ENCODE data around the gene NAV2. TPM values are rescaled to one million over a fixed set of nuclear protein-coding genes. Genes with fewer than 3 reads are reported as not detected.

The NAV2 gene
- total and polyA plus RNA-seq, 2 donors (not counting 1 experiment from before 2014, with no cell fraction given), result 8.1 to 14.0 TPM

DNA sequence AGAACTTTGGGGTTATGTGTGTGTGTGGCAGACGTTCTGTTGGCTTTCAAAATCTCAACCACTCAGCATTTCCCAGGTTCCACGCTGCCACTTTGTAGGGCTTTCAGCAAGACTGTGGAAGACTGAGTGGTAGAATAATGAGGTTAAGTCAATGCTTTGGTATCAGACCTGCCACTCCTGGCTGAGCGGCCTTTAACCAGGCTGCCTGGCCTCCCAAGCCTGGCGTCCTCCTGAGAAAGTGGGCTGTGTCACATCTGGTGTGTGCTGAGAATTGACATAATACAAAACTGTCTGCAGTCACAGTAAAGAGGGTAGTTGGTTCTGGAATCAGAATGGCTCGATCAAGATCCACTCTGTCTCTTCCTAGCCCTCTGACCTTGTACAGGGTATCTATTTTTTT is 321.2 kb downstream of the NAV2 start:
- Histone ChIP-seq H4K20me1 (ENCODE audit: control insufficient read depth, extremely low read depth, insufficient read depth, low read length) (no peaks in the 10 kb centered on the region), H3K36me3 (ENCODE audit: control insufficient read depth, insufficient read depth, low read length) (peaks cover 2% of the 10 kb centered on the region), H3K4me2 (ENCODE audit: extremely low read depth, insufficient read depth, low read length) (no peak overlapping the region), H3K9ac (ENCODE audit: insufficient read depth, low read length) (no peak overlapping the region), H3K9me3 (ENCODE audit: control insufficient read depth, insufficient read depth, low read depth, low read length) (no peaks in the 10 kb centered on the region), H3K27ac (ENCODE audit: insufficient read depth, low read length) (no peak overlapping the region), H3K79me2 (ENCODE audit: control insufficient read depth, insufficient read depth, low read length) (peaks cover 5% of the 10 kb centered on the region), H3K4me1 (ENCODE audit: control insufficient read depth, extremely low read depth, insufficient read depth, low read length) (peaks cover 20% of the 10 kb centered on the region), H3K4me3 (replicated peaks in 1 of 4; ENCODE audit: control extremely low read depth in 1 of 4, insufficient read depth in 1 of 4, low read depth in 3 of 4, low read length in 4 of 4) (no peak overlapping the region), H3K27me3 (ENCODE audit: control insufficient read depth, insufficient read depth, low read length) (no peaks in the 10 kb centered on the region), H2AFZ (ENCODE audit: low read length) (no peak overlapping the region)
- no peak for DNase-seq (ENCODE audit: low read depth in 2 of 2)
- TF ChIP-seq CTCF (conservative IDR thresholded peaks at IDR 0.05 in 1 of 2, IDR thresholded peaks at IDR 0.05 in 1 of 2; ENCODE audit: low read depth in 1 of 2, low read length in 2 of 2) (no peak), EZH2 (IDR thresholded peaks at IDR 0.05; ENCODE audit: low read length, missing control alignments) (no peak)

- no peak for DNase-seq (ENCODE audit: low read depth in 2 of 2)
- Histone ChIP-seq H3K27ac (ENCODE audit: insufficient read depth, low read length) (no peak overlapping the region), H3K4me3 (replicated peaks in 1 of 4; ENCODE audit: control extremely low read depth in 1 of 4, insufficient read depth in 1 of 4, low read depth in 3 of 4, low read length in 4 of 4) (no peak overlapping the region), H3K9me3 (ENCODE audit: control insufficient read depth, insufficient read depth, low read depth, low read length) (no peaks in the 10 kb centered on the region), H2AFZ (ENCODE audit: low read length) (no peak overlapping the region), H4K20me1 (ENCODE audit: control insufficient read depth, extremely low read depth, insufficient read depth, low read length) (no peaks in the 10 kb centered on the region), H3K4me2 (ENCODE audit: extremely low read depth, insufficient read depth, low read length) (no peak overlapping the region), H3K79me2 (ENCODE audit: control insufficient read depth, insufficient read depth, low read length) (peaks cover 5% of the 10 kb centered on the region), H3K9ac (ENCODE audit: insufficient read depth, low read length) (no peak overlapping the region), H3K27me3 (ENCODE audit: control insufficient read depth, insufficient read depth, low read length) (no peaks in the 10 kb centered on the region), H3K4me1 (ENCODE audit: control insufficient read depth, extremely low read depth, insufficient read depth, low read length) (peaks cover 20% of the 10 kb centered on the region), H3K36me3 (ENCODE audit: control insufficient read depth, insufficient read depth, low read length) (peaks cover 2% of the 10 kb centered on the region)
- no peak for TF ChIP-seq CTCF (conservative IDR thresholded peaks at IDR 0.05 in 1 of 2, IDR thresholded peaks at IDR 0.05 in 1 of 2; ENCODE audit: low read depth in 1 of 2, low read length in 2 of 2)
- no peak for TF ChIP-seq EZH2 (IDR thresholded peaks at IDR 0.05; ENCODE audit: low read length, missing control alignments)
These were observed 322.3 kb downstream of the NAV2 start for GRCh38 chr11:20034941-20035340.

DNA sequence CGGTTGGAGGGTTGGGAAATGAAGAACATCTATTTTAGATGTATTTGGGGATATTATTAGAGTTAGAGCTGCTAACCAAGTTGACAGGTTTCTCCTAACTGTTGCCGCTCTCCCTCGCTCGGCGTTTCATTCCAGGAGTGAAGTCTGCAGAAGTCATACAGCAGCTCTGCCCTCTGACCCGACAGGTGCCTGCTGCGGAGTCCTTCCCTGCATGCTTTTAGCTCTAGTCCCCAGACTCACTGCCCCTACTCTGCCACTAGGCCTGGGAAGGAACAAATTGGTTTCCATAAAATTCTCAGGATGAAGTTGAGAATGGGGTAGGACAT is 322.7 kb downstream of the NAV2 start:
- Histone ChIP-seq H3K4me1 (ENCODE audit: control insufficient read depth, extremely low read depth, insufficient read depth, low read length) (peaks cover 20% of the 10 kb centered on the region), H3K36me3 (ENCODE audit: control insufficient read depth, insufficient read depth, low read length) (peaks cover 2% of the 10 kb centered on the region), H2AFZ (ENCODE audit: low read length) (no peak overlapping the region), H3K9ac (ENCODE audit: insufficient read depth, low read length) (no peak overlapping the region), H3K9me3 (ENCODE audit: control insufficient read depth, insufficient read depth, low read depth, low read length) (no peaks in the 10 kb centered on the region), H3K79me2 (ENCODE audit: control insufficient read depth, insufficient read depth, low read length) (peaks cover 5% of the 10 kb centered on the region), H3K4me3 (replicated peaks in 1 of 4; ENCODE audit: control extremely low read depth in 1 of 4, insufficient read depth in 1 of 4, low read depth in 3 of 4, low read length in 4 of 4) (no peak overlapping the region), H3K27me3 (ENCODE audit: control insufficient read depth, insufficient read depth, low read length) (no peaks in the 10 kb centered on the region), H4K20me1 (ENCODE audit: control insufficient read depth, extremely low read depth, insufficient read depth, low read length) (no peaks in the 10 kb centered on the region), H3K27ac (ENCODE audit: insufficient read depth, low read length) (no peak overlapping the region), H3K4me2 (ENCODE audit: extremely low read depth, insufficient read depth, low read length) (no peak overlapping the region)
- peak in 1 of 2 donors; percentile 35 for DNase-seq (ENCODE audit: low read depth in 2 of 2)
- TF ChIP-seq CTCF (conservative IDR thresholded peaks at IDR 0.05 in 1 of 2, IDR thresholded peaks at IDR 0.05 in 1 of 2; ENCODE audit: low read depth in 1 of 2, low read length in 2 of 2) (no peak), EZH2 (IDR thresholded peaks at IDR 0.05; ENCODE audit: low read length, missing control alignments) (no peak)
